BLaER1 treated with 17β-estradiol and CSF1 and Interleukin-3, amounts not matched to agents 10 nM and 100 nM (cell line): Measurements from ENCODE around the gene PIK3C2B.

Experiments
- H3K27ac ChIP-seq, 11 experiments: shearing (Covaris generic); formaldehyde crosslinking; 2 replicates each; pipeline ENCODE4 v1.8.1; 2022
- H3K27me3 ChIP-seq, 11 experiments: shearing (Covaris generic); formaldehyde crosslinking; 2 replicates each; pipeline ENCODE4 v1.8.1; 2022
- H3K36me3 ChIP-seq, 11 experiments: shearing (Covaris generic); formaldehyde crosslinking; 2 replicates each; pipeline ENCODE4 v1.8.1; 2022
- H3K4me1 ChIP-seq, 10 experiments: shearing (Covaris generic); formaldehyde crosslinking; 2 replicates each; pipeline ENCODE4 v1.8.1; 2022
- H3K4me2 ChIP-seq, 11 experiments: shearing (Covaris generic); formaldehyde crosslinking; 2 replicates each; pipeline ENCODE4 v1.8.1; 2022
- H3K4me3 ChIP-seq, 10 experiments: shearing (Covaris generic); formaldehyde crosslinking; 2 replicates each; pipeline ENCODE4 v1.8.1; 2022
- H3K9ac ChIP-seq, 11 experiments: shearing (Covaris generic); formaldehyde crosslinking; 2 replicates each; pipeline ENCODE4 v1.8.1; 2022
- H3K9me3 ChIP-seq, 11 experiments: shearing (Covaris generic); formaldehyde crosslinking; replicated peaks in 1 of 11; 2 replicates each; pipeline ENCODE4 v1.8.1; 2022
- H4K20me1 ChIP-seq, 11 experiments: shearing (Covaris generic); formaldehyde crosslinking; 2 replicates each; pipeline ENCODE4 v1.8.1; 2022
- Cebpa-rat ChIP-seq, 11 experiments: shearing (Covaris generic); IDR thresholded peaks; 2 replicates each; pipeline ENCODE4 v1.8.1; 2022

PIK3C2B gene

GRCh38 chr1:204445860-204446412 lies 48.7 kb downstream of the PIK3C2B start:
- H3K36me3 ChIP-seq: peaks cover 57 to 98% (median 87%) of the 10 kb centered on the region in 11 experiments
- peak overlapping the region in 2 of 11 experiments; percentile 1 to 3; a peak in 2 of 22 replicates for H3K27ac ChIP-seq
- no peak overlapping the region for H3K4me3 ChIP-seq
- peaks cover 0 to 6% (median 0%) of the 10 kb centered on the region in 11 experiments; a peak in 3 of 22 replicates for H4K20me1 ChIP-seq
- H3K4me2 ChIP-seq: peak overlapping the region in 8 of 11 experiments; percentile 39 to 83 (median 64); a peak in 8 of 22 replicates
- peaks cover 46 to 55% (median 52%) of the 10 kb centered on the region in 10 experiments for H3K4me1 ChIP-seq
- no peaks in the 10 kb centered on the region for H3K9me3 ChIP-seq
- TF ChIP-seq Cebpa-rat (IDR thresholded peaks at IDR 0.05): no peak
- H3K9ac ChIP-seq: 0 out of 22 replicates have a peak overlapping the region, but pooled peaks of 1 of the 11 experiments have one; percentile 30
- H3K27me3 ChIP-seq: no peaks in the 10 kb centered on the region
